MM.1S (cell line): ENCODE measurements around the gene MAP3K12.
"Not testable (repeated sequence)": the region's sequence is repeated elsewhere in the genome, so short reads cannot be mapped to it uniquely, and the experiment has no call there.

ENCODE experiments used
- DNase-seq: peaks from one replicate; pipeline ENCODE4 v3.0.0-alpha.2; 2015
- H2AFZ ChIP-seq: fragments of 300-600 bp; sonication (generic); 2 replicates; pipeline ENCODE4 v1.6.0; 2016; ENCODE audit warnings: antibody characterized with exemption, low read length
- H3F3A ChIP-seq: fragments of 300-600 bp; sonication (generic); 2 replicates; pipeline ENCODE4 v1.6.1; 2016; ENCODE audit warnings: mild to moderate bottlenecking, antibody characterized with exemption, low read length, moderate library complexity, mixed read lengths; ENCODE audit not compliant: insufficient read depth
- H3K27ac ChIP-seq: fragments of 300-600 bp; sonication (generic); 2 replicates; pipeline ENCODE4 v1.5.1; 2016; ENCODE audit warnings: mild to moderate bottlenecking, low read length
- H3K27me3 ChIP-seq: fragments of 300-600 bp; sonication (generic); replicated peaks from 2 replicates; pipeline ENCODE4 v1.6.0; 2016; ENCODE audit warnings: low read length; ENCODE audit not compliant: insufficient read depth
- H3K36me3 ChIP-seq: fragments of 300-600 bp; sonication (generic); replicated peaks from 2 replicates; pipeline ENCODE4 v1.6.1; 2016; ENCODE audit warnings: mild to moderate bottlenecking, low read length, mixed read lengths; ENCODE audit not compliant: insufficient read depth
- H3K4me1 ChIP-seq: fragments of 300-600 bp; sonication (generic); 2 replicates; pipeline ENCODE4 v1.6.1; 2016; ENCODE audit warnings: low read length, mixed read lengths
- H3K4me2 ChIP-seq: fragments of 300-600 bp; sonication (generic); 2 replicates; pipeline ENCODE4 v1.6.0; 2016; ENCODE audit warnings: low read depth, low read length
- H3K4me3 ChIP-seq: fragments of 300-600 bp; sonication (generic); 2 replicates; pipeline ENCODE4 v1.5.1; 2016; ENCODE audit warnings: low read length, mixed read lengths
- H3K79me2 ChIP-seq: fragments of 300-600 bp; sonication (generic); 2 replicates; pipeline ENCODE4 v1.6.1; 2016; ENCODE audit warnings: mixed run types, low read length, mixed read lengths
- H3K9ac ChIP-seq: fragments of 300-600 bp; sonication (generic); 2 replicates; pipeline ENCODE4 v1.6.1; 2016; ENCODE audit warnings: low read length, mixed read lengths
- H3K9me2 ChIP-seq: fragments of 300-600 bp; sonication (generic); replicated peaks from 2 replicates; pipeline ENCODE4 v1.6.1; 2016; ENCODE audit warnings: mild to moderate bottlenecking, low read length, mixed read lengths; ENCODE audit not compliant: insufficient read depth
- H3K9me3 ChIP-seq: fragments of 300-600 bp; sonication (generic); replicated peaks from 2 replicates; pipeline ENCODE4 v1.6.1; 2016; ENCODE audit warnings: mild to moderate bottlenecking, low read length, mixed read lengths; ENCODE audit not compliant: insufficient read depth
- H4K20me1 ChIP-seq: fragments of 300-600 bp; sonication (generic); 2 replicates; pipeline ENCODE4 v1.6.1; 2016; ENCODE audit warnings: mild to moderate bottlenecking, low read length, moderate library complexity, mixed read lengths; ENCODE audit not compliant: insufficient read depth
- CTCF ChIP-seq: fragments of 300-600 bp; sonication (generic); IDR thresholded peaks from 2 replicates; pipeline ENCODE4 v1.5.1; 2016; ENCODE audit warnings: antibody characterized with exemption, low read length, mixed read lengths
- EZH2 ChIP-seq: fragments of 300-600 bp; sonication (generic); optimal IDR thresholded peaks from 2 replicates; pipeline ENCODE3; 2017; ENCODE audit warnings: low read depth, mild to moderate bottlenecking, antibody characterized with exemption, low read length, mixed read lengths
- EZH2phosphoT487 ChIP-seq: fragments of 300-600 bp; sonication (generic); IDR thresholded peaks from 2 replicates; pipeline ENCODE4 v1.6.1; 2018; ENCODE audit warnings: antibody characterized with exemption, low read length

The MAP3K12 gene

GRCh38 chr12:53452159-53453077 is 46.8 kb downstream of the MAP3K12 start:
- DNase-seq: peak; percentile 78
- Histone ChIP-seq H4K20me1 (peaks cover 11% of the 10 kb centered on the region), H3F3A (peaks cover 54% of the 10 kb centered on the region), H3K27me3 (no peaks in the 10 kb centered on the region), H2AFZ (no peak overlapping the region), H3K4me1 (peaks cover 20% of the 10 kb centered on the region), H3K9me3 (no peaks in the 10 kb centered on the region), H3K4me2 (peak overlapping the region; percentile 76), H3K27ac (peak overlapping the region; percentile 94), H3K79me2 (peaks cover 65% of the 10 kb centered on the region), H3K9me2 (no peaks in the 10 kb centered on the region), H3K9ac (peak overlapping the region; percentile 99), H3K36me3 (peaks cover 13% of the 10 kb centered on the region), H3K4me3 (peak overlapping the region; percentile 95)
- no peak for TF ChIP-seq EZH2phosphoT487
- TF ChIP-seq CTCF: peak; percentile 51

GRCh38 chr12:53451661-53452158 is 47.5 kb downstream of the MAP3K12 start, which contains the start of gene PCBP2:
Gene PCBP2, plus strand, starts transcription at chr12:53452102. Its CDS starts 2,699 bp downstream, at chr12:53454801.
- Histone ChIP-seq H3K4me3 (peak within 1 kb of the TSS; percentile 95), H3K9me3 (no peaks in the 10 kb centered on the region), H3K36me3 (peaks cover 13% of the 10 kb centered on the region), H3K4me2 (peak within 1 kb of the TSS; percentile 91), H3K9ac (peak within 1 kb of the TSS; percentile 99), H3K27me3 (no peaks in the 10 kb centered on the region), H3K4me1 (peaks cover 20% of the 10 kb centered on the region), H3K27ac (peak within 1 kb of the TSS; percentile 94), H4K20me1 (peaks cover 11% of the 10 kb centered on the region), H3F3A (peaks cover 47% of the 10 kb centered on the region), H2AFZ (peak within 1 kb of the TSS; percentile 54; the same call in 1 of the 2 replicates), H3K79me2 (peaks cover 59% of the 10 kb centered on the region), H3K9me2 (no peaks in the 10 kb centered on the region)
- peak; percentile 99 for DNase-seq
- no peak for TF ChIP-seq EZH2phosphoT487
- peak; percentile 87 for TF ChIP-seq CTCF

- Histone ChIP-seq H3K9me2 (no peaks in the 10 kb centered on the region), H2AFZ (no peak overlapping the region), H3K27ac (no peak overlapping the region), H3K9ac (no peak overlapping the region), H3F3A (peaks cover 40% of the 10 kb centered on the region), H3K4me3 (no peak overlapping the region), H3K4me1 (peaks cover 14% of the 10 kb centered on the region), H4K20me1 (peaks cover 11% of the 10 kb centered on the region), H3K9me3 (no peaks in the 10 kb centered on the region), H3K4me2 (no peak overlapping the region), H3K36me3 (peaks cover 13% of the 10 kb centered on the region), H3K79me2 (peaks cover 51% of the 10 kb centered on the region), H3K27me3 (no peaks in the 10 kb centered on the region)
- DNase-seq: no peak
- no peak for TF ChIP-seq CTCF
- TF ChIP-seq EZH2: no peak
- TF ChIP-seq EZH2phosphoT487: no peak
Observed at GRCh38 chr12:53450936-53451335, 48.3 kb downstream of the MAP3K12 start.

GRCh38 chr12:53444593-53445325 is 54.5 kb downstream of the MAP3K12 start:
- H3K4me3 ChIP-seq, H2AFZ ChIP-seq, H3K9me2 ChIP-seq, H3K27me3 ChIP-seq, H3K4me2 ChIP-seq, H3K27ac ChIP-seq, DNase-seq, H3K9me3 ChIP-seq, H4K20me1 ChIP-seq, H3F3A ChIP-seq, H3K9ac ChIP-seq, H3K36me3 ChIP-seq, H3K4me1 ChIP-seq: not testable (repeated sequence)
- H3K79me2 ChIP-seq: peaks cover 44% of the 10 kb centered on the region
